GM12878 (cell line): ENCODE measurements around the gene ZNF512B. TPM values are rescaled to one million over a fixed set of nuclear protein-coding genes. Genes with fewer than 3 reads are reported as not detected.

Source experiments
- BCL11A ChIP-seq: IDR thresholded peaks from 2 replicates; pipeline ENCODE4 v1.6.1; 2011; ENCODE audit warnings: low read depth, low read length
- BHLHE40 ChIP-seq, 2 experiments: fragments of 450-650 bp in 1 of 2; IDR thresholded peaks; 2 replicates each; pipeline ENCODE4 v1.6.1; 2011 to 2017; ENCODE audit warnings: low read depth in 2 of 2, borderline replicate concordance in 1 of 2, improper control_type of control experiment in 1 of 2, low read length in 1 of 2, mild to moderate bottlenecking in 1 of 2
- BMI1 ChIP-seq: fragments of 450-650 bp; IDR thresholded peaks from 2 replicates; pipeline ENCODE4 v1.6.1; 2016; ENCODE audit warnings: mild to moderate bottlenecking, moderate library complexity, borderline replicate concordance
- BRCA1 ChIP-seq: IDR thresholded peaks from 2 replicates; pipeline ENCODE4 v1.6.1; 2011; ENCODE audit warnings: low read depth, low read length, improper control_type of control experiment
- CREB1 ChIP-seq: IDR thresholded peaks from 2 replicates; pipeline ENCODE4 v1.6.1; 2012; ENCODE audit warnings: low read depth, mild to moderate bottlenecking, inconsistent platforms
- ESRRA ChIP-seq: IDR thresholded peaks from 2 replicates; pipeline ENCODE4 v1.6.1; 2012; ENCODE audit warnings: mild to moderate bottlenecking, low read length, improper control_type of control experiment
- FOXM1 ChIP-seq: IDR thresholded peaks from 2 replicates; pipeline ENCODE4 v1.6.1; 2012; ENCODE audit warnings: low read depth, mild to moderate bottlenecking, inconsistent platforms, low read length, moderate library complexity
- IKZF2 ChIP-seq, 2 experiments: fragments of 450-650 bp; IDR thresholded peaks; 2 replicates each; pipeline ENCODE4 v1.6.1; 2017; ENCODE audit warnings: mild to moderate bottlenecking in 2 of 2, moderate library complexity in 2 of 2
- KDM1A ChIP-seq: fragments of 200-600 bp; sonication (generic); IDR thresholded peaks from 2 replicates; pipeline ENCODE4 v1.6.1; 2016; ENCODE audit warnings: borderline replicate concordance
- MTA2 ChIP-seq: fragments of 450-650 bp; IDR thresholded peaks from 2 replicates; pipeline ENCODE4 v1.6.1; 2016; ENCODE audit warnings: low read depth, mild to moderate bottlenecking, moderate library complexity
- MYB ChIP-seq: fragments of 150-350 bp; IDR thresholded peaks from 2 replicates; pipeline ENCODE4 v1.6.1; 2014; ENCODE audit warnings: mild to moderate bottlenecking, low read depth, low read length, borderline replicate concordance
- MYC ChIP-seq: IDR thresholded peaks from 2 replicates; pipeline ENCODE4 v1.6.1; 2011; ENCODE audit warnings: mild to moderate bottlenecking, low read length, moderate library complexity, inconsistent platforms; ENCODE audit not compliant: insufficient read depth, insufficient replicate concordance, insufficient read length, severe bottlenecking
- NFIC ChIP-seq: IDR thresholded peaks from 2 replicates; pipeline ENCODE4 v1.6.1; 2012; ENCODE audit warnings: low read depth, mild to moderate bottlenecking, inconsistent platforms, low read length, moderate library complexity
- PAX5 ChIP-seq: IDR thresholded peaks from 2 replicates; pipeline ENCODE4 v1.6.1; 2011; ENCODE audit warnings: low read depth, low read length, borderline replicate concordance
- POLR2AphosphoS5 ChIP-seq: IDR thresholded peaks from 2 replicates; pipeline ENCODE4 v1.6.1; 2011; ENCODE audit warnings: mild to moderate bottlenecking, low read length, inconsistent platforms
- RBBP5 ChIP-seq: fragments of 200-600 bp; sonication (generic); conservative IDR thresholded peaks from 2 replicates; pipeline ENCODE4 v1.6.1; 2016
- RFX5 ChIP-seq: IDR thresholded peaks from 2 replicates; pipeline ENCODE4 v1.6.1; 2011; ENCODE audit warnings: low read depth, low read length, improper control_type of control experiment
- RUNX3 ChIP-seq: IDR thresholded peaks from 2 replicates; pipeline ENCODE4 v1.6.1; 2012; ENCODE audit warnings: low read length, inconsistent platforms
- SMARCA5 ChIP-seq: fragments of 450-650 bp; IDR thresholded peaks from 2 replicates; pipeline ENCODE4 v1.6.1; 2017; ENCODE audit warnings: mild to moderate bottlenecking
- SMC3 ChIP-seq: IDR thresholded peaks from 2 replicates; pipeline ENCODE4 v1.6.1; 2011; ENCODE audit warnings: low read length, improper control_type of control experiment, borderline replicate concordance
- SPI1 ChIP-seq: IDR thresholded peaks from 2 replicates; pipeline ENCODE4 v1.6.1; 2011; ENCODE audit warnings: low read depth, mild to moderate bottlenecking, low read length, moderate library complexity, borderline replicate concordance; ENCODE audit not compliant: insufficient read depth
- SREBF1 ChIP-seq: IDR thresholded peaks from 2 replicates; pipeline ENCODE4 v1.6.1; 2012; ENCODE audit warnings: mild to moderate bottlenecking, low read length
- SUPT20H ChIP-seq: IDR thresholded peaks from 2 replicates; pipeline ENCODE4 v1.6.1; 2011; ENCODE audit warnings: low read depth, mild to moderate bottlenecking, low read length, moderate library complexity, borderline replicate concordance; ENCODE audit not compliant: control insufficient read depth
- ZBED1 ChIP-seq: IDR thresholded peaks from 2 replicates; pipeline ENCODE4 v1.6.1; 2016; ENCODE audit warnings: borderline replicate concordance
- polyA plus RNA-seq, 11 experiments: library from polyadenylated mRNA; depleted of rRNA in 4 of 11; unstranded in 6 of 11; stranded (reverse) in 5 of 11; fragments of >200 nt; fragmentation: Nextera tagmentation in 4 of 11; fragmentation: Illumina TruSeq in 1 of 11; extraction: Ambion mirVana in 4 of 11; extraction: Trizol in 1 of 11; gene quantifications; 1 replicate in 1 of 11; 2 replicates in 10 of 11; pipeline versions ENCODE4 v1.2.1 to v1.2.3, GENCODE V29; 2011 to 2016; ENCODE audit warnings: inconsistent platforms in 2 of 11, missing spikeins in 2 of 11, low read depth in 1 of 11
- total RNA-seq, 4 experiments: library from RNA; depleted of rRNA in 3 of 4; stranded (reverse); fragments of >200 nt in 3 of 4; fragmentation: Illumina TruSeq in 1 of 4; extraction: Trizol in 1 of 4; gene quantifications; 2 replicates each; pipeline versions ENCODE4 v1.2.1 to v1.2.3, GENCODE V29; 2013 to 2021
- TF ChIP-seq, protein P1 (sequence below): fragments of 450-650 bp; IDR thresholded peaks from 2 replicates; pipeline ENCODE4 v1.6.1; 2018; ENCODE audit warnings: mild to moderate bottlenecking, low read depth, moderate library complexity; ENCODE audit not compliant: partially characterized antibody
- TF ChIP-seq, protein P2 (sequence below): IDR thresholded peaks from 2 replicates; pipeline ENCODE4 v1.6.1; 2011; ENCODE audit warnings: low read depth, low read length, improper control_type of control experiment, borderline replicate concordance
- TF ChIP-seq, protein P3 (sequence below): IDR thresholded peaks from 2 replicates; pipeline ENCODE4 v1.6.1; 2011; ENCODE audit warnings: borderline replicate concordance, low read depth, mild to moderate bottlenecking, moderate library complexity, mixed read lengths, low read length; ENCODE audit not compliant: insufficient read depth; ENCODE audit errors: extremely low read length

ZNF512B gene
- total and polyA plus RNA-seq, 10 of the 15 experiments (the other 5 are each of a cell fraction or from before 2014, with no cell fraction given): 0.06 to 23.9 (median 4.0) TPM

DNA sequence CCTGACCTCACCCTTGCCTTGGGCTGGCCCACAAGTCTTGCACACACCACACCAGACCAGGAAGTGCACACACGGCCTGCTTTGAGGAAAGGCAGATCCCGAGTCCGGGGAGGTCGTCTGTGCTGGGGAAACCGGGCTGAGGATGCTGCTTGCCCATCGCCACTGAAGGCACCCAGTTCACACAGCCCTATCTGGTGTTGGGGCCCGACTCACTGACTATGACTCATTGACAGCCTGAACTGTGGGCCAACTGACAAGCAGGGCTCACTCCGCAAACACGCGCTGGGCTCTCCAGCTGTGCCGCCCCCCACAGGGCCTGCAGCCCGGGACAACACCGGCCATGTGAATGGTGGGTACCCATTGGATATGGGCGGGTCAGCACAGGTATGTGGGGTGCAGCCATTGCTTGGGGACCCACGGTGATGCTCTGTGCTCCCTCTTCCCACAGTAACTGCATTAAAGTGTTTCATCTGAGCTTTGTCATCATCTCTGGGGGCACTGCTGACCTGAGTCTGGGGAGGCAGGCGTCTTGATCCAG is 8.1 kb upstream of the ZNF512B start (continued):
- TF ChIP-seq, protein P1, sequence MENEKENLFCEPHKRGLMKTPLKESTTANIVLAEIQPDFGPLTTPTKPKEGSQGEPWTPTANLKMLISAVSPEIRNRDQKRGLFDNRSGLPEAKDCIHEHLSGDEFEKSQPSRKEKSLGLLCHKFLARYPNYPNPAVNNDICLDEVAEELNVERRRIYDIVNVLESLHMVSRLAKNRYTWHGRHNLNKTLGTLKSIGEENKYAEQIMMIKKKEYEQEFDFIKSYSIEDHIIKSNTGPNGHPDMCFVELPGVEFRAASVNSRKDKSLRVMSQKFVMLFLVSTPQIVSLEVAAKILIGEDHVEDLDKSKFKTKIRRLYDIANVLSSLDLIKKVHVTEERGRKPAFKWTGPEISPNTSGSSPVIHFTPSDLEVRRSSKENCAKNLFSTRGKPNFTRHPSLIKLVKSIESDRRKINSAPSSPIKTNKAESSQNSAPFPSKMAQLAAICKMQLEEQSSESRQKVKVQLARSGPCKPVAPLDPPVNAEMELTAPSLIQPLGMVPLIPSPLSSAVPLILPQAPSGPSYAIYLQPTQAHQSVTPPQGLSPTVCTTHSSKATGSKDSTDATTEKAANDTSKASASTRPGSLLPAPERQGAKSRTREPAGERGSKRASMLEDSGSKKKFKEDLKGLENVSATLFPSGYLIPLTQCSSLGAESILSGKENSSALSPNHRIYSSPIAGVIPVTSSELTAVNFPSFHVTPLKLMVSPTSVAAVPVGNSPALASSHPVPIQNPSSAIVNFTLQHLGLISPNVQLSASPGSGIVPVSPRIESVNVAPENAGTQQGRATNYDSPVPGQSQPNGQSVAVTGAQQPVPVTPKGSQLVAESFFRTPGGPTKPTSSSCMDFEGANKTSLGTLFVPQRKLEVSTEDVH: no peak
- TF ChIP-seq MYB (no peak), IKZF2 (IDR thresholded peaks at IDR 0.05) (no peak), SREBF1 (no peak), PAX5 (no peak), SPI1 (no peak), SUPT20H (no peak), FOXM1 (no peak), SMC3 (no peak), BHLHE40 (IDR thresholded peaks at IDR 0.05; ENCODE audit: borderline replicate concordance in 1 of 2, low read depth in 2 of 2, low read length in 1 of 2) (peak in 1 of 2 experiments; percentile 9; a peak in 1 of 4 replicates), POLR2AphosphoS5 (peak; percentile 1; the same call in 1 of the 2 replicates), MYC (no peak), RBBP5 (no peak), KDM1A (no peak), BCL11A (no peak), BMI1 (no peak), NFIC (no peak), CREB1 (no peak), ZBED1 (no peak), RUNX3 (no peak), MTA2 (no peak), SMARCA5 (no peak), RFX5 (no peak), BRCA1 (no peak), ESRRA (no peak)
- TF ChIP-seq, protein P2, sequence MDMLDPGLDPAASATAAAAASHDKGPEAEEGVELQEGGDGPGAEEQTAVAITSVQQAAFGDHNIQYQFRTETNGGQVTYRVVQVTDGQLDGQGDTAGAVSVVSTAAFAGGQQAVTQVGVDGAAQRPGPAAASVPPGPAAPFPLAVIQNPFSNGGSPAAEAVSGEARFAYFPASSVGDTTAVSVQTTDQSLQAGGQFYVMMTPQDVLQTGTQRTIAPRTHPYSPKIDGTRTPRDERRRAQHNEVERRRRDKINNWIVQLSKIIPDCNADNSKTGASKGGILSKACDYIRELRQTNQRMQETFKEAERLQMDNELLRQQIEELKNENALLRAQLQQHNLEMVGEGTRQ: no peak
- TF ChIP-seq, protein P3, sequence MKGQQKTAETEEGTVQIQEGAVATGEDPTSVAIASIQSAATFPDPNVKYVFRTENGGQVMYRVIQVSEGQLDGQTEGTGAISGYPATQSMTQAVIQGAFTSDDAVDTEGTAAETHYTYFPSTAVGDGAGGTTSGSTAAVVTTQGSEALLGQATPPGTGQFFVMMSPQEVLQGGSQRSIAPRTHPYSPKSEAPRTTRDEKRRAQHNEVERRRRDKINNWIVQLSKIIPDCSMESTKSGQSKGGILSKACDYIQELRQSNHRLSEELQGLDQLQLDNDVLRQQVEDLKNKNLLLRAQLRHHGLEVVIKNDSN: no peak
